ENCODE data around the gene PDGFRB. TPM values are rescaled to one million over a fixed set of nuclear protein-coding genes. Genes with fewer than 3 reads are reported as not detected.

Gene PDGFRB
- total and polyA plus RNA-seq, 9 of the 15 experiments (the other 6 are each of a cell fraction or from before 2014, with no cell fraction given), result 0.01 to 1.5 (median 0.09) TPM; not detected in 3

- ChIA-PET POLR2A (interaction anchor here (0.7 to 1.2 kb wide), 3 partner anchors 17 to 87 kb away, joined by 3 to 5 read pairs (median 3); no protein-coding TSS in a partner anchor), CTCF (ENCODE audit: low intra/inter-chr PET ratio) (interaction anchor here (0.6 kb wide), 1 partner anchor 10 kb away, joined by 5 read pairs; no protein-coding TSS in a partner anchor)
- Histone ChIP-seq H4K20me1 (replicated peaks; ENCODE audit: control insufficient read depth, insufficient read depth, low read length) (no peaks in the 10 kb centered on the region), H3K27ac (ENCODE audit: extremely low read depth, low read depth, low read length) (no peak overlapping the region), H3K27me3 (ENCODE audit: control insufficient read depth in 2 of 2, insufficient read depth in 2 of 2, low read length in 2 of 2) (no peaks in the 10 kb centered on the region), H3K36me3 (ENCODE audit: control insufficient read depth, insufficient read depth, low read length) (no peaks in the 10 kb centered on the region), H3K9me1 (ENCODE audit: control insufficient read depth, insufficient read depth, low read length) (no peaks in the 10 kb centered on the region), H3K4me3 (no peak overlapping the region), H3K4me1 (replicated peaks in 1 of 2; ENCODE audit: control insufficient read depth in 2 of 2, insufficient read depth in 2 of 2, low read length in 2 of 2) (peaks cover 26 to 38% of the 10 kb centered on the region in 2 experiments; a peak in 4 of 5 replicates), H3K9me3 (replicated peaks; ENCODE audit: control insufficient read depth, insufficient read depth, low read depth, low read length) (no peaks in the 10 kb centered on the region), H2AFZ (ENCODE audit: low read depth, low read length) (no peak overlapping the region), H3K9ac (ENCODE audit: insufficient read depth in 1 of 2, low read depth in 2 of 2, low read length in 2 of 2) (no peak overlapping the region; a peak in 1 of 4 replicates), H3K4me2 (ENCODE audit: insufficient read depth, low read length) (no peak overlapping the region), H3K79me2 (ENCODE audit: control insufficient read depth, insufficient read depth, low read length) (no peaks in the 10 kb centered on the region)
- TF ChIP-seq E4F1 (CRISPR knock-in tag; IDR thresholded peaks at IDR 0.05; ENCODE audit: borderline replicate concordance), result no peak
- TF ChIP-seq, protein P1, sequence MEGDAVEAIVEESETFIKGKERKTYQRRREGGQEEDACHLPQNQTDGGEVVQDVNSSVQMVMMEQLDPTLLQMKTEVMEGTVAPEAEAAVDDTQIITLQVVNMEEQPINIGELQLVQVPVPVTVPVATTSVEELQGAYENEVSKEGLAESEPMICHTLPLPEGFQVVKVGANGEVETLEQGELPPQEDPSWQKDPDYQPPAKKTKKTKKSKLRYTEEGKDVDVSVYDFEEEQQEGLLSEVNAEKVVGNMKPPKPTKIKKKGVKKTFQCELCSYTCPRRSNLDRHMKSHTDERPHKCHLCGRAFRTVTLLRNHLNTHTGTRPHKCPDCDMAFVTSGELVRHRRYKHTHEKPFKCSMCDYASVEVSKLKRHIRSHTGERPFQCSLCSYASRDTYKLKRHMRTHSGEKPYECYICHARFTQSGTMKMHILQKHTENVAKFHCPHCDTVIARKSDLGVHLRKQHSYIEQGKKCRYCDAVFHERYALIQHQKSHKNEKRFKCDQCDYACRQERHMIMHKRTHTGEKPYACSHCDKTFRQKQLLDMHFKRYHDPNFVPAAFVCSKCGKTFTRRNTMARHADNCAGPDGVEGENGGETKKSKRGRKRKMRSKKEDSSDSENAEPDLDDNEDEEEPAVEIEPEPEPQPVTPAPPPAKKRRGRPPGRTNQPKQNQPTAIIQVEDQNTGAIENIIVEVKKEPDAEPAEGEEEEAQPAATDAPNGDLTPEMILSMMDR (IDR thresholded peaks at IDR 0.05 in 2 of 3, conservative IDR thresholded peaks at IDR 0.05 in 1 of 3; ENCODE audit: insufficient read depth in 2 of 3, low read depth in 1 of 3, low read length in 3 of 3), result peak in 1 of 3 experiments; percentile 2; a peak in 1 of 6 replicates
- no peak for TF ChIP-seq PTBP1 (IDR thresholded peaks at IDR 0.05; ENCODE audit: low read depth, low read length)
- peak; percentile 32 for TF ChIP-seq ZFP36 (IDR thresholded peaks at IDR 0.05; ENCODE audit: low read depth, low read length, partially characterized antibody)
- 49% methylated on average over 10 of the region's 10 CpGs for WGBS (ENCODE audit: insufficient coverage, low coverage, missing lambda C conversion rate)
- DNase-seq (ENCODE audit: extremely low read depth in 1 of 4, low spot score in 3 of 4) (no peak), ATAC-seq (no peak), FAIRE-seq (no peak)
- in situ Hi-C loops (cut with MboI) (no loop called here), intact Hi-C loops (cut with micrococcal nuclease) (loop anchor here (10.0 kb wide), 3 partner anchors 45 to 285 kb away; no protein-coding TSS in a partner anchor)
- BruUV-seq (replicated peaks), result no TSS peak
These were observed 36.1 kb downstream of the PDGFRB start for GRCh38 chr5:150119421-150120061.
